HEK293T (cell line): Measurements from ENCODE around the gene CCNB1.

Experiments used
- BHLHE40 ChIP-seq: fragments of 450-650 bp; IDR thresholded peaks from 2 replicates; pipeline ENCODE4 v1.6.1; 2016; ENCODE audit warnings: mild to moderate bottlenecking, moderate library complexity, borderline replicate concordance
- CTBP1 ChIP-seq: fragments of 450-650 bp; IDR thresholded peaks from 2 replicates; pipeline ENCODE4 v1.6.1; 2016; ENCODE audit warnings: borderline replicate concordance
- ELF4 ChIP-seq: fragments of 450-650 bp; IDR thresholded peaks from 2 replicates; pipeline ENCODE4 v1.6.1; 2017; ENCODE audit warnings: antibody characterized with exemption
- FOXA1 ChIP-seq: fragments of 450-650 bp; IDR thresholded peaks from 2 replicates; pipeline ENCODE4 v1.6.1; 2016; ENCODE audit warnings: mild to moderate bottlenecking
- FOXK2 ChIP-seq: fragments of 450-650 bp; IDR thresholded peaks from 2 replicates; pipeline ENCODE4 v1.6.1; 2016; ENCODE audit warnings: mild to moderate bottlenecking
- FOXM1 ChIP-seq: fragments of 450-650 bp; IDR thresholded peaks from 2 replicates; pipeline ENCODE4 v1.6.1; 2017; ENCODE audit warnings: mild to moderate bottlenecking, borderline replicate concordance
- HDGF ChIP-seq: fragments of 450-650 bp; IDR thresholded peaks from 2 replicates; pipeline ENCODE4 v1.6.1; 2017; ENCODE audit warnings: antibody characterized with exemption, borderline replicate concordance
- L3MBTL2 ChIP-seq: fragments of 450-650 bp; conservative IDR thresholded peaks from 2 replicates; pipeline ENCODE4 v1.6.1; 2016; ENCODE audit warnings: mild to moderate bottlenecking
- NFRKB ChIP-seq: fragments of 450-650 bp; IDR thresholded peaks from 2 replicates; pipeline ENCODE4 v1.6.1; 2016; ENCODE audit warnings: mild to moderate bottlenecking, moderate library complexity
- SP1 ChIP-seq: fragments of 450-650 bp; IDR thresholded peaks from 2 replicates; pipeline ENCODE4 v1.6.1; 2017
- SUZ12 ChIP-seq: fragments of 450-650 bp; IDR thresholded peaks from 2 replicates; pipeline ENCODE4 v1.6.1; 2016; ENCODE audit warnings: mild to moderate bottlenecking
- TARDBP ChIP-seq: fragments of 450-650 bp; IDR thresholded peaks from 2 replicates; pipeline ENCODE4 v1.6.1; 2016
- ZNF384 ChIP-seq: fragments of 450-650 bp; IDR thresholded peaks from 2 replicates; pipeline ENCODE4 v1.6.1; 2016
- TF ChIP-seq, protein P1 (sequence below): fragments of 450-650 bp; IDR thresholded peaks from 2 replicates; pipeline ENCODE4 v1.6.1; 2016

DNA sequence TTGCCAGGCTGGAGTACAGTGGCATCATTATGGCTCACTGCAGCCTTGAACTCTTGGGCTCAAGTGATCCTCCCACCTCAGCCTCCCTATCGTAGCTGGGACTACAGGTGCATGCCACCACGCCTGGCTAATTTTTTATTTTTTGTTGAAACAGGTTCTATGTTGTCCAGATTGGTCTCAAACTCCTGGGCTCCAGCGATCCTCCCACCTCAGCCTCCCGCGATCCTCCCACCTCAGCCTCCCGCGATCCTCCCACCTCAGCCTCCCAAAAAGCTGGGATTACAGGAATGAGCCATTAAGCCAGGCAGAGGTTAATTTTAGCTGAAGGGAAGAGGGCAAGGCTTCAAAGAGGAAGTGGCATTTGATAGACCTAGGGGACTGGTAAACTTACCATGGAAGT lies 32.8 kb upstream of the CCNB1 start:
- TF ChIP-seq BHLHE40, result no peak
- TF ChIP-seq CTBP1, result no peak
- TF ChIP-seq FOXK2, result no peak
- TF ChIP-seq ELF4, result no peak
- TF ChIP-seq SP1, result no peak
- TF ChIP-seq SUZ12, result no peak
- TF ChIP-seq NFRKB, result no peak
- no peak for TF ChIP-seq FOXM1
- TF ChIP-seq FOXA1, result no peak
- no peak for TF ChIP-seq L3MBTL2
- no peak for TF ChIP-seq HDGF
- TF ChIP-seq TARDBP, result no peak
- TF ChIP-seq, protein P1, sequence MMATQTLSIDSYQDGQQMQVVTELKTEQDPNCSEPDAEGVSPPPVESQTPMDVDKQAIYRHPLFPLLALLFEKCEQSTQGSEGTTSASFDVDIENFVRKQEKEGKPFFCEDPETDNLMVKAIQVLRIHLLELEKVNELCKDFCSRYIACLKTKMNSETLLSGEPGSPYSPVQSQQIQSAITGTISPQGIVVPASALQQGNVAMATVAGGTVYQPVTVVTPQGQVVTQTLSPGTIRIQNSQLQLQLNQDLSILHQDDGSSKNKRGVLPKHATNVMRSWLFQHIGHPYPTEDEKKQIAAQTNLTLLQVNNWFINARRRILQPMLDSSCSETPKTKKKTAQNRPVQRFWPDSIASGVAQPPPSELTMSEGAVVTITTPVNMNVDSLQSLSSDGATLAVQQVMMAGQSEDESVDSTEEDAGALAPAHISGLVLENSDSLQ, result no peak
- no peak for TF ChIP-seq ZNF384
